Spleen (tissue), 11 donors: ENCODE results near the gene EPC2. TPM values are rescaled to one million over a fixed set of nuclear protein-coding genes. Genes with fewer than 3 reads are reported as not detected.
"Not testable (repeated sequence)": the region's sequence is repeated elsewhere in the genome, so short reads cannot be mapped to it uniquely, and the experiment has no call there.

ENCODE experiments used
- DNase-seq: peaks from one replicate; pipeline ENCODE4 v3.0.0-alpha.2; 2020
- H3K27ac ChIP-seq, 8 donors: fragments of 200-600 bp; sonication (generic) in 7 of 8; 1 replicate in 4 of 8; 2 replicates in 4 of 8; pipeline versions ENCODE4 v1.5.0 to v1.8.0; 2016 to 2021; ENCODE audit warnings: inconsistent platforms in 4 of 8, mild to moderate bottlenecking in 4 of 8, moderate library complexity in 1 of 8
- H3K27me3 ChIP-seq, 7 donors: fragments of 200-600 bp; sonication (generic) in 6 of 7; replicated peaks in 1 of 7; 1 replicate in 4 of 7; 2 replicates in 3 of 7; pipeline versions ENCODE4 v1.5.0 to v1.8.0; 2016 to 2021; ENCODE audit warnings: inconsistent platforms in 3 of 7, mild to moderate bottlenecking in 1 of 7
- H3K36me3 ChIP-seq, 6 donors: fragments of 200-600 bp; sonication (generic) in 5 of 6; 1 replicate in 4 of 6; 2 replicates in 2 of 6; pipeline versions ENCODE4 v1.5.0 to v1.8.0; 2016 to 2021; ENCODE audit warnings: inconsistent platforms in 2 of 6
- H3K4me1 ChIP-seq, 6 donors: fragments of 200-600 bp; sonication (generic) in 5 of 6; 1 replicate in 3 of 6; 2 replicates in 3 of 6; pipeline versions ENCODE4 v1.5.0 to v1.8.0; 2016 to 2021; ENCODE audit warnings: inconsistent platforms in 3 of 6
- H3K4me3 ChIP-seq, 8 donors: fragments of 200-600 bp; sonication (generic) in 7 of 8; 1 replicate in 4 of 8; 2 replicates in 4 of 8; pipeline versions ENCODE4 v1.5.0 to v1.8.0; 2016 to 2021; ENCODE audit warnings: inconsistent platforms in 4 of 8, mild to moderate bottlenecking in 4 of 8, moderate library complexity in 2 of 8
- H3K9me3 ChIP-seq, 8 donors: fragments of 200-600 bp; sonication (generic) in 7 of 8; 1 replicate in 4 of 8; 2 replicates in 4 of 8; pipeline versions ENCODE4 v1.5.0 to v1.8.0; 2016 to 2021; ENCODE audit warnings: inconsistent platforms in 4 of 8
- POLR2A ChIP-seq, 3 donors: fragments of 450-650 bp; IDR thresholded peaks; one replicate each; pipeline ENCODE4 v1.5.1; 2017; ENCODE audit warnings: antibody characterized with exemption in 3 of 3, mild to moderate bottlenecking in 1 of 3
- POLR2AphosphoS5 ChIP-seq, 3 donors: sonication (generic); formaldehyde crosslinking; IDR thresholded peaks; one replicate each; pipeline ENCODE4 v1.5.1; 2017; ENCODE audit warnings: antibody characterized with exemption in 3 of 3
- WGBS, 5 donors: extraction: QIAGEN DNeasy Blood & Tissue Kit in 3 of 5; methylation state at CpG; one replicate each; pipeline versions ENCODE4 v1.1.5 to v1.1.7; 2013 to 2018; 5-methylcytosine and 5-hydroxymethylcytosine counted together
- intact Hi-C: fragments of 100-400 bp; cut with DNase I; formaldehyde crosslinking; loops from one replicate; pipeline ENCODE4 v1.15.0; 2023; ENCODE audit warnings: low total_unique reads
- polyA plus RNA-seq, 3 donors: library from polyadenylated mRNA; stranded (reverse); fragments of 200-250 nt; gene quantifications; one replicate each; pipeline ENCODE4 v1.2.1, GENCODE V29; 2013
- total RNA-seq, 7 donors: library from RNA; depleted of rRNA in 3 of 7; stranded (reverse); fragments of >200 nt in 3 of 7; fragmentation: NEBNext Ultra II Directional in 4 of 7; extraction: Animal tissue kit (Norgen Biotek cat#: 25700) in 4 of 7; gene quantifications; one replicate each; pipeline versions ENCODE4 v1.1.0 to v1.2.1, GENCODE V29; 2016 to 2021
- TF ChIP-seq, protein P1 (sequence below), 11 experiments: fragments of 200-600 bp in 7 of 11; fragments of 450-650 bp in 4 of 11; sonication (generic) in 4 of 11; IDR thresholded peaks in 8 of 11; conservative IDR thresholded peaks in 3 of 11; 1 replicate in 7 of 11; 2 replicates in 4 of 11; pipeline versions ENCODE4 v1.4.0 to v1.8.0; 2016 to 2021; ENCODE audit warnings: antibody characterized with exemption in 11 of 11, inconsistent platforms in 4 of 11, mild to moderate bottlenecking in 1 of 11
- donor health status: healthy with polysubstance abuse.
- donor health status: DM: no; HTN: no; CAD: no; lungs with moderate emphysema.
- donor health status: DM: no; HTN: no; CAD: no.
- donor health status: Bipolar disorder and iron deficiency.
- donor health status: healthy.
- donor health status: DM: no; HTN: no; CAD: no.
- donor health status: DM: yes; HTN: yes; CAD: no.

Gene EPC2
- total and polyA plus RNA-seq, 10 donors, result 7.4 to 49.0 (median 40.7) TPM

DNA sequence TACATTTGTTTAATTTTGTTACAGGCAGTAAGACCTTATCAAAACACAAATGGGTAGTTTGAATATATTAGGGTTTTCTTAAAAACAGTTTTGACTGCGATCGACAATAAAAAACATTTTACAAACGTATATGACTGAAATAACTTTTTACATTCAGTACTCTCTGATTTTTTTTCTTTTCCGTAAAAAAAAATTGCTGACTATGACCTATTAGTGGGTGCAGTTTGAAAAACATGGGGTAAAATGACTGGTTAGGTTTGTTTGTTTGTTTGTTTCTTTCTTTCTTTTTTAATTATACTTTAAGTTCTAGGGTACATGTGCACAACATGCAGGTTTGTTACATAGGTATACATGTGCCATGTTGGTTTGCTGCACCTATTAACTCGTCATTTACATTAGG is 36.9 kb downstream of the EPC2 start:
- H3K4me3 ChIP-seq, result no peak overlapping the region
- no peaks in the 10 kb centered on the region for H3K27me3 ChIP-seq
- intact Hi-C loops, result no loop called here
- H3K9me3 ChIP-seq, result peaks cover 0 to 6% (median 0%) of the 10 kb centered on the region in 8 donors
- no peaks in the 10 kb centered on the region for H3K36me3 ChIP-seq
- 83 to 97% (median 85%) methylated on average over 5 of the region's 5 CpGs for WGBS, 5 donors
- TF ChIP-seq, protein P1, sequence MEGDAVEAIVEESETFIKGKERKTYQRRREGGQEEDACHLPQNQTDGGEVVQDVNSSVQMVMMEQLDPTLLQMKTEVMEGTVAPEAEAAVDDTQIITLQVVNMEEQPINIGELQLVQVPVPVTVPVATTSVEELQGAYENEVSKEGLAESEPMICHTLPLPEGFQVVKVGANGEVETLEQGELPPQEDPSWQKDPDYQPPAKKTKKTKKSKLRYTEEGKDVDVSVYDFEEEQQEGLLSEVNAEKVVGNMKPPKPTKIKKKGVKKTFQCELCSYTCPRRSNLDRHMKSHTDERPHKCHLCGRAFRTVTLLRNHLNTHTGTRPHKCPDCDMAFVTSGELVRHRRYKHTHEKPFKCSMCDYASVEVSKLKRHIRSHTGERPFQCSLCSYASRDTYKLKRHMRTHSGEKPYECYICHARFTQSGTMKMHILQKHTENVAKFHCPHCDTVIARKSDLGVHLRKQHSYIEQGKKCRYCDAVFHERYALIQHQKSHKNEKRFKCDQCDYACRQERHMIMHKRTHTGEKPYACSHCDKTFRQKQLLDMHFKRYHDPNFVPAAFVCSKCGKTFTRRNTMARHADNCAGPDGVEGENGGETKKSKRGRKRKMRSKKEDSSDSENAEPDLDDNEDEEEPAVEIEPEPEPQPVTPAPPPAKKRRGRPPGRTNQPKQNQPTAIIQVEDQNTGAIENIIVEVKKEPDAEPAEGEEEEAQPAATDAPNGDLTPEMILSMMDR (IDR thresholded peaks at IDR 0.05 in 8 of 11, conservative IDR thresholded peaks at IDR 0.05 in 3 of 11), result no peak
- no peak for TF ChIP-seq POLR2A (IDR thresholded peaks at IDR 0.05)
- no peak for DNase-seq
- H3K27ac ChIP-seq, result no peak overlapping the region
- H3K4me1 ChIP-seq, result peaks cover 0 to 65% (median 15%) of the 10 kb centered on the region in 6 donors

DNA sequence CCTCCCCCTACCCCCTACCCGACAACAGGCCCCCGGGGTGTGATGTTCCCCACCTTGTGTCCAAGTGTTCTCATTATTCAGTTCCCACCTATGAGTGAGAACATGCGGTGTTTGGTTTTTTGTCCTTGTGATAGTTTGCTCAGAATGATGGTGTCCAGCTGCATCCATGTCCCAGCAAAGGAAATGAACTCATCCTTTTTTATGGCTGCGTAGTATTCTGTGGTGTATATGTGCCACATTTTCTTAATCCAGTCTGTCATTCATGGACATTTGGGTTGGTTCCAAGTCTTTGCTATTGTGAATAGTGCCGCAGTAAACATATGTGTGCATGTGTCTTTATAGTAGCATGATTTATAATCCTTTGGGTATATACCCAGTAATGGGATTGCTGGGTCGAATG is 37.3 kb downstream of the EPC2 start:
- H3K27ac ChIP-seq, H3K36me3 ChIP-seq, intact Hi-C loops, DNase-seq, H3K9me3 ChIP-seq, H3K27me3 ChIP-seq, H3K4me3 ChIP-seq: not testable (repeated sequence)
- WGBS, 5 donors, result 88 to 99% (median 98%) methylated on average over 5 to 6 of the region's 6 CpGs
- H3K4me1 ChIP-seq, result peaks cover 0 to 65% (median 15%) of the 10 kb centered on the region in 6 donors

DNA sequence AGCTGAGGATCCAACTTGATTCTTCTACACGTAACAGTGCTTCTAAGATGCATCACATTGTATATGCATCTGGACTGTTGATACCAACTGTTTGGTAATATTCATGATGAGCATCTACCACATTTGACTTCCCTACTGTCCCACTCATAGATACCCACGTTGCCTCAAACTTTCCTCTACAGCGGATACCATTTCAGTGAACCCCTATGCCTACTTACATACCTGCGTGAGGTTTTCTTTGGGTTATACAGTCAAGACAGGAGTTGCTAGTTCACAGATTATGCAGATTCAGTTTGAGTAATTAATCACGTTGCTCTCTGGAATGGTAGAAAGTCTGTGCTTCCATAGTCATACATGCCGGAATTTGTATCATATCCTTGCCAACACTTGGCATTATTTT is 40.0 kb downstream of the EPC2 start:
- WGBS, 5 donors, result 84 to 92% (median 89%) methylated on average over 6 of the region's 6 CpGs
- no peak for DNase-seq
- TF ChIP-seq, protein P1 (IDR thresholded peaks at IDR 0.05 in 8 of 11, conservative IDR thresholded peaks at IDR 0.05 in 3 of 11), result no peak
- TF ChIP-seq POLR2A (IDR thresholded peaks at IDR 0.05), result no peak
- no peak for TF ChIP-seq POLR2AphosphoS5 (IDR thresholded peaks at IDR 0.05)
- Histone ChIP-seq H3K27ac (no peak overlapping the region), H3K9me3 (peaks cover 0 to 10% (median 0%) of the 10 kb centered on the region in 8 donors), H3K36me3 (no peaks in the 10 kb centered on the region), H3K4me1 (peaks cover 0 to 56% (median 12%) of the 10 kb centered on the region in 6 donors), H3K4me3 (no peak overlapping the region), H3K27me3 (no peaks in the 10 kb centered on the region)
- intact Hi-C loops, result no loop called here

DNA sequence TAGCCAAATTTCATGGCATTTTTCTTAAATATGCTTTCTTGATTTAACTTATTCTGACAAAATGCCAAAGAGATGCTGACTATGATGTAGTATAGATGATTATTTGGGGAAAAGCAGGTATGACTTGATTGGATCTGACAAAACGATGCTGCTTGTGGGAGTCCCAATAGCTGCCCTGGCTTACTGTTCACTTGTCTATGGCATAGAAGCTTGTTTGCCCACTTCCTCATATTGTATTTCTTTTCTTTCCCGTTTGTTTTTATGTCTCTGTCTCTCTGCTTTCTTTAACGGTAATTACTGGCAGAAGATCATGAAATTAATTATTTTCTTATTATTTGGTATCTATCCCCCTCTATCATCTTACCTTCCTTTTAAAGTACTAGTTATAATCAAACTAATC is 43.0 kb downstream of the EPC2 start:
- no peaks in the 10 kb centered on the region for H3K27me3 ChIP-seq
- 79 to 89% (median 85%) methylated on average over 3 of the region's 3 CpGs for WGBS, 5 donors
- intact Hi-C loops, result no loop called here
- H3K36me3 ChIP-seq, result peaks cover 0 to 29% (median 20%) of the 10 kb centered on the region in 6 donors
- no peak overlapping the region for H3K27ac ChIP-seq
- H3K9me3 ChIP-seq, result peaks cover 0 to 5% (median 0%) of the 10 kb centered on the region in 8 donors
- peaks cover 0 to 54% (median 8%) of the 10 kb centered on the region in 6 donors for H3K4me1 ChIP-seq
- DNase-seq, result no peak
- H3K4me3 ChIP-seq, result no peak overlapping the region
- TF ChIP-seq POLR2AphosphoS5 (IDR thresholded peaks at IDR 0.05) (no peak), POLR2A (IDR thresholded peaks at IDR 0.05) (no peak)
- TF ChIP-seq, protein P1 (IDR thresholded peaks at IDR 0.05 in 8 of 11, conservative IDR thresholded peaks at IDR 0.05 in 3 of 11), result no peak

DNA sequence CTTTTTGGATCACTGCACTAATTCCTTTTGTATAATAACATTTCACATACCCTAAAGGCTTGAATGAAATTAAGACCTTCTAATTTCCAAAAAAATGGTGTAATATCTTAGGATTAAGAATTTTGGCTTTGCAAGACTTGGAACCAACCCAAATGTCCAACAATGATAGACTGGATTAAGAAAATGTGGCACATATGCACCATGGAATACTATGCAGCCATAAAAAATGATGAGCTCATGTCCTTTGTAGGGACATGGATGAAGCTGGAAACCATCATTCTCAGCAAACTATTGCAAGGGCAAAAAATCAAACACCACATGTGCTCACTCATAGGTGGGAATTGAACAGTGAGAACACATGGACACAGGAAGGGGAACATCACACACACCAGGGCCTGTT is 43.5 kb downstream of the EPC2 start:
- peaks cover 0 to 33% (median 20%) of the 10 kb centered on the region in 6 donors for H3K36me3 ChIP-seq
- H3K27me3 ChIP-seq, H3K27ac ChIP-seq, intact Hi-C loops, H3K9me3 ChIP-seq, H3K4me3 ChIP-seq, DNase-seq: not testable (repeated sequence)
- H3K4me1 ChIP-seq, result peaks cover 0 to 54% (median 8%) of the 10 kb centered on the region in 6 donors
